HG02763 (cell line): ENCODE results near the gene DTNA.
"Not testable (repeated sequence)": the region's sequence is repeated elsewhere in the genome, so short reads cannot be mapped to it uniquely, and the experiment has no call there.

Experiments used
- ATAC-seq: cut with Tn5 transposase; IDR thresholded peaks from one replicate; pipeline ENCODE4 v1.9.1; 2021; ENCODE audit warnings: mild to moderate bottlenecking, moderate library complexity; ENCODE audit not compliant: unreplicated experiment

Gene DTNA

GRCh38 chr18:34887881-34888580 is 177.9 kb downstream of the DTNA start:
- ATAC-seq, result no peak

- no peak for ATAC-seq
These were observed 180.5 kb downstream of the DTNA start for GRCh38 chr18:34890486-34891085.

DNA sequence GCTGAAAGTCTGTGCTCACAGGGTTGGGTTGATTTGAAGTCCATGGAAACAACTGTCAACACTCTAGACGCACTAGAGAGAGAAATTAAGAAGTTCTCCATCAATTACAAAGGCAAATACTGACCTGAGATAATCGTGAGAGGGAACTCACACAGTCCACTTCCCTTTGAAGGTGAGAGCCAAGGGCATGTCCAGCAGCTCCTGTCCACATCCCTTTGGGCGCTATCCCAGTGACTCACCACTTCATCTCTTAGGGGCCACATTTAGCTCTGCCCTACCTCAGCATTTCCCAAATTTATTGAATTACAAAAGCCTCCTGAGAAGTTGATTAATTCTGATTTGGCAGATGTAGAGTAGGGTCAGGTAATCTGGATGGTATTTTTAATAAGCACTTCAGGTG is 182.3 kb downstream of the DTNA start:
- no peak for ATAC-seq

DNA sequence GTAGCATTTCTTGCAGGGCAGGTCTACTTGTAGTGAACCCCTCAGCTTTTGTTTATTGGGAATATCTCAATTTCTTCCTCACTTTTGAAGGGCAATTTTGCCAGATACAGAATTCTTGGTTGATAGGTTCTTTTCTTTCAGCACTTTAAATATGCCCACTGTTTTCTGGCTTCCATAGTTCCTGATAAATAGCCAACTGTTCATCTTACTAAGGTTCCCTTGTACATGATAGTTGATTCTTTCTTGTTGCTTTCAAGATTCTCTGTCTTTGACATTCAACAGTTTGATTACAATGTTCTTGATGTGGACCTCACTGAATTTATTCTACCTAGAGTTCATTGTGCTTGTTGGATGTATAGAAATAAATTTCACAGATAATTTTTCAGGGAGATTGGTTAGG is 183.1 kb downstream of the DTNA start:
- ATAC-seq, result no peak

DNA sequence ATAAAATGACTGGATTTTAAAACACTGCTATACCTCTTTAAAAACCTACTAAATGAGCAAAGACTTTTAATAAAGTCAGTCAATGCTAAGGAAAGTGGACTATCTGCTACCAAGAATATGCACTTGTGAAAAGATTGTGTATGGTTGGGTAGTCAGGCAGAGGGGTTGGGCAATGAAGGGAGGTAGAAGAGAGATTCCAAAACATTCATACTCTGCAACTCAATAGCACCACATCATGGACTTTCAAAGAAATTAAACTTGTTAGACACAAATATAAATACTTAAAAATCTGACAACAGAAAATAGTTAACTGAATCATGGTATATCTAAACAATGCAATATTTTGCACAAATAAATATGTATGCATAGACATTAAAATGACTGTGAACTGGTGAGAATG is 191.2 kb downstream of the DTNA start:
- ATAC-seq, result no peak

DNA sequence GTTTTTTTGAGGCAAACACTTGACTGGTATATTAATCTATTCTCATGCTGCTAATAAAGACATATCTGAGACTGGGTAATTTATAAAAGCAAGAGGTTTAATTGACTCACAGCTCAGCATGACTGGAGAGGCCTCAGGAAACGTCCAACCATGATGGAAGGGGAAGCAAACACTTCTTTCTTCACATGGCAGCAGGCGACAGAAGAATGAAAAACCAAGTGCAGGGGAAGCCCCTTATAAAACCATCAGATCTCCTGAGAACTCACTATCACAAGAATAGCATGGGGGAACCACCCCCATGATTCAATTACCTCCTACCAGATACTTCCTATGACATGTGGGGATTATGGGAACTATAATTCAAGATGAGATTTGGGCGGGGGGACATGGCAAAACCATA is 194.9 kb downstream of the DTNA start:
- no peak for ATAC-seq

DNA sequence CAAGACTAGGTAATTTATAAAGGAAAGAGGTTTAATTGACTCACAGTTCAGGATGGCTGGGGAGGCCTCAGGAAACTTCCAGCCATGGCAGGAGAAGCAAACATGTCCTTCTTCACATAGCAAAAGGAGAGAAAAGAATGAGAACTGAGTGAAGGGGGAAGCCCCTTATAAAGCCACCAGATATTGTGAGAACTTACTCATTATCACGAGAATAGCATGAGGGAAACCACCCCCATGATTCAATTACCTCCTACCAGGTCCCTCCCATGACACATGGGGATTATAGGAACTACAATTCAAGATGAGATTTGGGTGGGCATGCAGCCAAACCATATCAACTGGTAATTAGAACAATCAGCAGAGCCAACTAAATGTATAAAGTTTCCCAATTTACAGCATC is 196.9 kb downstream of the DTNA start:
- ATAC-seq, result not testable (repeated sequence)

- ATAC-seq, result no peak
These were observed 199.7 kb downstream of the DTNA start for GRCh38 chr18:34909637-34910364.

DNA sequence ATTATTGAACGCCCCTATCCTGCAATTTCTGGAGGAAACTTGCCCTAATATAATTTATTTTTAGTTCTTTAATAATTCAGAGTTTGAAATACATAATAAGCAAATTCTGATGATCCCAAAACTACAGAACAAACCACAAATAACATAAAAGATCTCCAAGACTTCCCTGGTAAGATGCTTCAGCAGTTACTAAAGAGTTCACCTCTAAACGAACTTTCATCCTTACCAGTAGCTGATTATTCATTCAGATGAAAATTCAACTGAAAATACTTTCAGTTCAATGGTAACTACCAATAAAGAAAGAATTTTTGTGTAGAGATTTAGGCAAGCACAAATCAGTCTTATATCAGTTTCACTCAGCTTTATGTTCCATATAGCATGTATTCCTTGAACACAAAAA is 201.0 kb downstream of the DTNA start:
- ATAC-seq, result no peak

DNA sequence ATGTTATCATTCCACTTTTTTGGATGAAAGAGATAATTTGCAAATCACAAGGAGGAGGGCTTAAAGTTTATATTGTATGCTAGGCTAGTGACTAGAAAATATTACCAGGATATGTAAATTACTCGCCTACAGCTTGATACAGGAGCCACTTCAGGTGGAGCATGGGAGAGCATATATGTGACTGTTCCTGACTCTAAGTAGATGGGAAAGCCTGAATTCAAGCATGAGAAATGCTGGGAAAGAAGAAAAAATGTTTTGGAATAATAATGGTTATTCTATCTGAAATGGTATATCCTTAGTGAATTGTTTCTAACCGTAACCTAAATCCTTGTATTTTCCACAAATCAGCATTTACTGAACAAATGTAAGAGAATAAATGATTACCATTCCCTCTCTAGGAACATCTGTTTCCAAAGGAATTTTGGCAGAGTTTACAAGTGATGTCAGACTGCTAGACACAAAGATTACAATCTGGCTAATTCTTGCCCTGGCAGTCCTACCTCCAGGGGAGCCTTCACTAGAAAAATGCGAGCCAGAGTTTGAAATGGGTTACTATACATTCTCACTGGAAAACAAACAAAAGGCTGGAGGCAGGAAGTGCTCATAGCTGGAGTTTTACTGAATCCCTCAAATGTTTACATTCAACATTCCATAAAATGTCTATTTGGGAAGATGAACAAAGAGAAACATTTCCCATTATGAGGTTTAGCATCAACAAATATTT is 201.7 kb downstream of the DTNA start:
- ATAC-seq, result no peak

GRCh38 chr18:34913837-34914661 is 204.0 kb downstream of the DTNA start:
- ATAC-seq, result no peak

- ATAC-seq, result no peak
These were observed 204.9 kb downstream of the DTNA start for GRCh38 chr18:34915046-34915445.

GRCh38 chr18:34916539-34916938 is 206.4 kb downstream of the DTNA start:
- ATAC-seq, result not testable (repeated sequence)

DNA sequence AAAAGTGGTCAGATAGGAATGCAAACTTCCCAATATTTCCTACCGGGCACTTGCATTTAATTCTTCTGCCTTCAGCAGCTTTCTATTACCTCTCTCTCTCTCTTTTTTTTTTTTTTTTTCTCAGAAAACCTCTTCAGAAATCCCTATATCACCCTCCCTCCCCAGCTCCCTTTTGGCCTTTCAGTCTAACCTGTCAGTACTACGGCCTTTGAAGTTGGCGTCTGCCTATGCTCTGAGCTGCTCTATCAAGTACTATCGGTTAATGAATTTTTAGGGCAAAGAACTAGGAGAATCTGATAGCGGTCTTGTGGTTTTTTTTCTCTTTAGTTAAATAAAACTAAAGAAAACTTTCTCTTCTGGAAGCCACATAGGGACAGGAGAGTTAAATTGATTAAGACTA is 208.8 kb downstream of the DTNA start:
- ATAC-seq, result no peak

DNA sequence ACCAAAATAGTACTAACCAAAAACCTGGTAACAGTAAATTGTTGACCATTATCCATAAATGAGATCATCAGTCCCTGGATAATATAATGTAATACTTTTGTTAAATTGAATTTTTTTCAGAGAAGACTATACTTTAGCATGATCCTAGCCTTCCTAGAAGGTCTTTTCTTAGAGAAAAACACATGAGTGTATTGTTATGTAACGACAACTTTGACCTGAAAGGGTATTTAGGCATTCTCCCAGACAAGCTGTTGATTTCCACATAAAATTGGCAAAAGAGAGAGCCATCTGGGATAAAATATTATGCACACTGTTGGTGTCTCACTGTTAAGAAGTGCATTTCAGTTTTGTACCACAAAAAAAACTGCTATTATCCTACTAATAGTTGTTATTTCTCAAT is 211.1 kb downstream of the DTNA start:
- ATAC-seq, result no peak

DNA sequence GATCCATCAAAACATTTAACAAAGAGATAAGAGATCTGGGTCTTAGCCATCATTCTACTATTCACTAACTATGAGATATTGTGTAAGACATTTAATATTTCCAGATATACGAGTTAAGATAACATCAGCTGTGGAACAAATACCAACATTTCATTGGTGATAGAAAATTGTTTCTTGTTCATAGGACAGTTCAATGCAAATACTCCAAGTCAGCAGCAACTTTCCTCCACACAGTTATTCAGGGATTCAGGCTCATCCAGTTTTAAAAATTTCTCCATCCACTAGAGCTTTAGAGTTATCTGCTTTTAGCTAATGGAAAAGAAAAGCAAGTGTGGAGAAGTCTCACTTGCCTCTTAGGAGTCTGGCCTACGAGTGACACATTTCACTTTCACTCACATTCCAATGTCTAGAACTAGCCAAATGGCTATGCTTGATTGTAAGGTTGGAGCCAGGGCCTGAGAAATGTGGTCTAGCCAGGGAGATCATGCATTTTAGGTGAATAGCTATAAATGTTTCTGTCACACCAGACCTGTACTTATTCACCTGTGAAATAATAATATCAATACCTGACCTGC is 211.8 kb downstream of the DTNA start:
- ATAC-seq, result no peak

GRCh38 chr18:34922594-34922993 is 212.5 kb downstream of the DTNA start:
- not testable (repeated sequence) for ATAC-seq

DNA sequence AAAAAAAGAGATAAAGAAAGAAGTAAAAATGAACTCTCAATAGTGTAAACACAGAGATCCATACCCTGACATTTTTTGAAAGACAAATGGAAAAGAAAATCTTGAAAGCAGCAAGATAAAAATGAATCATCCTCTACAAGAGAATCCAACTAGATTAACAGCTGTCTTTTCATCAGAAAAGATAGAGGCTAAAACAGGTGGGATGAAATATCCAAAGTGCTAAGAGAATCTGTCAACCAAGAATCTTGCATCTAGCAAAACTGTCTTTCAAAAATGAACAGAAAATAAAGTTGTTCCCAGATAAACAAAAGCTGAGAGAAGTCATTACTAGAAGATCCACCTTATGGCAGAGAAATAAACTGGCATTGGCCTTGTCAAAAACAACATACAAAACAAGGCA is 213.8 kb downstream of the DTNA start:
- ATAC-seq, result no peak

DNA sequence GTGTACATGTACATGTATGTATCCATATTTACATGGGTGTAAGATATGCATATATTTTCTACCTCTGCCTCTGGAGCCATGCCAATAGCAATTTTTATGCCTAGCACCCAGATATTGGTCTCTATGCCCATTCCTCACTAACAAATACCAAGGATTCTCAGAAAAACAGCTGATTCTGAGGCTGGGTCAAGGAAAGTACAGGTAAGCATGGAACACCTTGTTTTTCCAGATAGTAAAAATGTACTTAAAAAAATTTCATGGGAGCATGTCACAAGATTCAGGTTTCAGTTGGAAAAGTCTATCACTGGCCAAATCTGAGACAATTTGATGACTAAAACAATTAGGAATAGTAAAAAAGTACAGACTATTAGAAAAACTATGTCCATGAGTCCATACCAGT is 216.6 kb downstream of the DTNA start:
- ATAC-seq, result no peak

DNA sequence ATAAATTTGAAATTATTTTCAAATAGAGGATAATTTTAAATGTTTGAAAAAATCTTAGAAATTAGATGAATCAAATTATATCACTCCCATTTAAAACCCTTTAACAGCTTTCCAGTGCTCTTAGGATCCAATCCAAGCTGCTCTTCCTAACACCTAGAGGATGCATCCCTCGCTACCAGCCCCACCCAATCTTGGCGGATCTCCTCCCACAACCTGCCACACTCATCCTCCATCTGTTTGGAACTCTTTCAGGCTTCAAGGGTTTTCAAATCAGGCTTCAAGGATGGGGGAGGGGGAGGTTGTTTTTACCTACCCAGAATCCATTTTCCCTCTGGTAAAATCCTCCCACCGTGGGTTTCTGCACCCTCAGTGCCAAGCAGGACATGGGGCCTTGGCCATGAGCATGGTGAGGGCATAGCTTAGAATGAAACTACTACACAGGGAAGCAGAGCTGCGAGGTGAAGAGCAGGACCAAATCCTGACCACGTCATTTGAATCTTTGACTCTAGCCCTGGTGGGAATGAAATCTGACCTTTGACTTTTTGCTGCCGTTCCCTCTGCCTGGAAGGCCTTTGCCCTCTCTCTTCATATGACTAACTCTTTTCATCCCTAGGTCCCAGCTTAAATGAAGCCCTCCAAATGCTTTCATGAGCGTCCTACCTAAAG is 218.1 kb downstream of the DTNA start:
- ATAC-seq, result no peak
